Cardiac septum (tissue), 1 donor: ENCODE measurements around the gene PHF19. TPM values are rescaled to one million over a fixed set of nuclear protein-coding genes. Genes with fewer than 3 reads are reported as not detected.
A peak's percentile ranks its signal among the peaks of the same experiment; 100 is the strongest.

Source experiments
- DNase-seq: peaks from one replicate; pipeline ENCODE4 v3.0.0-alpha.2; 2020; ENCODE audit warnings: low spot score
- intact Hi-C: fragments of 100-400 bp; cut with DNase I; formaldehyde crosslinking; loops from one replicate; pipeline ENCODE4 v1.14.0; 2022
- long read RNA-seq: library from polyadenylated mRNA; unstranded; transcript quantifications from one replicate; pipeline ENCODE4 v2.0.0, GENCODE V29; 2021
- total RNA-seq: library from RNA; stranded (reverse); fragmentation: NEBNext Ultra II Directional; extraction: Animal tissue kit (Norgen Biotek cat#: 25700); gene quantifications from one replicate; pipeline ENCODE4 v1.2.1, GENCODE V29; 2021
- donor health status: DM: no; HTN: no; CAD: no.

The PHF19 gene
- 15.3 TPM for total RNA-seq
- long read RNA-seq, full-length matches to known transcripts = 16 of 33 reads
- long read RNA-seq, partial matches to known transcripts = 0 of 33 reads
- long read RNA-seq, other reads (novel, unspliced or antisense) = 17 of 33 reads

GRCh38 chr9:120876842-120877240, at the start of gene PHF19:
Gene PHF19 (minus strand): TSS chr9:120877188. CDS start chr9:120874741, 2,447 bp downstream.
- intact Hi-C loops = loop anchor here (5.0 kb wide), 1 partner anchor 35 kb away; the partner anchor contains the start of gene PSMD5

GRCh38 chr9:120926397-120926928, 49.5 kb upstream of the PHF19 start, which contains the start of gene TRAF1:
Gene TRAF1 (minus strand): TSS chr9:120926796. CDS start chr9:120926075, 721 bp downstream.
- no peak for DNase-seq
- intact Hi-C loops = no loop called here

More at GRCh38 chr9:120876842-120877240, at the start of gene PHF19:
- DNase-seq = no peak

DNA sequence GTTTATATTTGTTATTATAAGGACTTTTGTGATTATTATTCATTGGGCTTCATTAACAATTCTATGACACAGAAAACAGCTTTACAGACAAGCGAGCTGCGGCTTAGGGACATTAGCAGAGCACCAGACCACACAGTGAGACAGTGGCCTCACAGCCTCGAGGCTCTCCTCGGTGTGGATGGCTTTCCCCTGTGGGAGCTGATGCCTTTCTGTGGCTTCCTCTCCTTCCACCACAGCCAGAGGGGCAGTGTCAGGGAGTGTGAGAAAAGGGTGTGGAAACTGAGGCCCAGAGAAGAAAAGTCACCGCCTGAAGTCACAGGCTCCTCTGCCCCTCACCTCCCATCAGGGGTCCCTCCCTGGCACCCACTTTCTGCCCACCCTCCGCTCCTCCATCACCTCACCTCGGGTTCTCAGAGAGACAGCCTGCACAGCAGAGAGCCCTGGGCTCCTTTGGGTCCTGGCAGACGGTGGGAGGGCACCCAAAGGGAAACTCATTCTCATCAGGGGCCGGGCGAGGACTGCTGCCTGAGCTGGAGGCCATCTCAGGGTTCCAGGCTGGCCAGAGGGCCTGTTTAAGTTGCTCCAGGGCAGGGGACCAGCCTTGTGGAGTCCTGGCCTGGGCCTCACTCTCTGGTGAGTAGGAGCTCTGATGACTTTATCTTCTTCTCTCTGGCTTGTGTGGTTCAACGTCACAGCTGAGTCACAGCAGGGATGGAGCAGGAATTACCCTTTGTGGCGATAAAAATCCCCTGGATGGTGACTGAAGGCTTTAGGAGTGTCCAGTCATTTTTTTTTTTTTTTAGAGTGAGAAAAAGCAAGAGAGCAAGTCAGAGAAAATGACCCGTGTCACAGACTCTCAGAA, 48.8 kb upstream of the PHF19 start:
- intact Hi-C loops = no loop called here
- DNase-seq = no peak

DNA sequence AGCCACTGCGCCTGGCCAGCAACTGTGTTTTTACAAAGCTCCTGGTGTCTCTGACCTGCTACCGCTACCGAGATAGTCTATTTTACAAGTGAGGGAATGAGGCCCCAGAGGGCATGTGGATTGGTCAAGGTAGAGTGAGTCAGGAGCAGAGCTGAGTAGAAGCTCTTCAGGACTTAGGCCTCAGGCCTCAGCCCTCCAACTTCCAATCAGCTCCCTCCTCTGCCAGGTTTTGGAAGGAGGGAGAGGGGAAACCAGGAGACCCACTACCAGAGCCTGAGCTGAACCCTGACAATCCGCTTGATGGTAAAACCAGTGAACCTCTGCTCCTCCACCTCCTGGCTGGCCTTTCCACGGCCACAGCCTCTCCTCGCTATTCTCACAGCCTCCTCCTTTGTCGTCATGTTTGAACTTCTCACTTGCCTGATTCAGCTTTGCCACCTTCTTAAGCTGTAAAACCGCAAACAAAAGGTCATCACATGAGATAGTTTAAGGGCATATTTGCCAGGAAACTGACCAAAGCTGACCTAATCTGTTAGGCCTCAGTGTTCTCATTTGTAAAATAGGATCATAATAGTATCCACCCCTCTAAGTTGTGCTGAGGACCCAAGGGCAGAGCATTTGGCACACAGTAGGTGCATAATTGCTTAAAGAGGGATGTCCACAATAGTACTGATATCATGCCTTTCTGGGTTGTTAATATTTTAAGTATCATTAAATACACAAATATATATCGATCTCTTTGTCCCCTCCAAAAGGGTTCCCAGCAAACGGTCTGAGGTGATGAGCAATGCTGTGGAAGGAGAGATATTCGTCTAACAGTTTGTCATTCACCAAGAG, 47.9 kb upstream of the PHF19 start:
- intact Hi-C loops = no loop called here

GRCh38 chr9:120923620-120924328, 46.8 kb upstream of the PHF19 start:
- intact Hi-C loops = no loop called here
- DNase-seq = no peak

More for the DNA sequence above, 47.9 kb upstream of the PHF19 start:
- no peak for DNase-seq

GRCh38 chr9:120922404-120923195, 45.6 kb upstream of the PHF19 start:
- DNase-seq = no peak
- intact Hi-C loops = no loop called here

- intact Hi-C loops = no loop called here
- peak; percentile 43 for DNase-seq
Measured at GRCh38 chr9:120921661-120922181, 44.7 kb upstream of the PHF19 start.

DNA sequence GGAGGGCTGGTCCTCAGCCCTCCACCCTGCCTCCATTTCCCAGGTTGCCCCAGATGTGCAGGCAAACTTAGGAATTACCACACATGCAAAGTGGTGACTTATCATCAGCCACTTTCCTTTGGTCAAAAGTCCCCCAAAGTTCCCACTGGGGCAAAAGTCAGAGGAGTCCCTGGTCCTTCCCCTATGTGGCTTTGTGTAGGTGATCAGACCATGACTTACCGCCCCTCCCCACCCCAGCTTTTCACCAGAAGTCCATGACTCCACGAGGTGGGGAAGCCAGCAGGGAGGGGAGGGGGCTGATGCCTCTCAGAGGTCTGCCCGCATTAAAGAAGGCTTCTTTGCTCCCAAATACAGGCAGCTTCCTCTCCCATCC, 43.8 kb upstream of the PHF19 start:
- DNase-seq = no peak
- intact Hi-C loops = no loop called here

DNA sequence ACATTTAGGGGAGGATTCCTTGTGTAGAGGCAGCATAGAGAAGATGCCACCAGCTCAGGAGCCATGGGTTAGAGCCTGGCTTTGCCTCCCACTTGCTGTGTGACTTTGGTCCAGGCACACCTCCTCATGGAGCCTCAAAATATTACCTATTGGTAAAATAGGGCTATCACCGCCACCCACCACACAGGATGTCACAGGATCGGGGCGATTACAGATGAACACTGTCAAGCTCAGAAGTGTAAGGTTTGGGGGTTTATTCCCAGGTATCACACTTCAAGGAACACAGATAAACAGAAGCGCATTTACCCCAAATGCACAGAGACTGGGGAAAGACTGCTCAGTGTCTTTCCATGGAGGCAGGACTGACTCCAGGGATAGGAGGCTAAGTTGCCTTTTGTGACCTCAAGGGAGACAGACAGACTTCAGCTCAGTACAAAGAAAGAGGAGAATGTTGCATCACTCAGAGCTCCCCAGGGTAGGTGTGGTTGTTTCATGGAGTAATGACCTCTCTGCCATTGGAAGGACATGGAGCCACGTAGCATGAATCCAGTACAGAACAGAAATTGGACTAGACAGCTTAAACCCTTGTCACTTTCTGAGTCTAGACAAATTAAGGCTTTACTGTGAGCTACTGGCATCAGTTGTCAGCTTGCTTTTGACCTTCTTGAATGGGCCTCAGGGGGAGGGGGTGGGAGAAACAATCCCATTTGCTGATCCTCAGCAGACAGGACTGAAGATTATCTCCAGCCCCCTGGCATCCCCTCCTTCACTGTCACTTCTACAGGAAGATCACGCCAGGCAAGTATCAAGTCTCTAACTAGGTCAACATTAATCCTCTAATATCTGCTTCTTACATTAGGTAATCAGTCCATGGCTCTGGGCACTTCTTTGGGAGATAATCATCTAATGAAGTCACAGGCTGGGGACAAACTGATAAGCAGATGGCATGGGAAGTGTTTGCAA, 43.1 kb upstream of the PHF19 start:
- intact Hi-C loops = no loop called here
- no peak for DNase-seq

- DNase-seq = no peak
- intact Hi-C loops = no loop called here
Measured at GRCh38 chr9:120918931-120919842, 42.2 kb upstream of the PHF19 start.

DNA sequence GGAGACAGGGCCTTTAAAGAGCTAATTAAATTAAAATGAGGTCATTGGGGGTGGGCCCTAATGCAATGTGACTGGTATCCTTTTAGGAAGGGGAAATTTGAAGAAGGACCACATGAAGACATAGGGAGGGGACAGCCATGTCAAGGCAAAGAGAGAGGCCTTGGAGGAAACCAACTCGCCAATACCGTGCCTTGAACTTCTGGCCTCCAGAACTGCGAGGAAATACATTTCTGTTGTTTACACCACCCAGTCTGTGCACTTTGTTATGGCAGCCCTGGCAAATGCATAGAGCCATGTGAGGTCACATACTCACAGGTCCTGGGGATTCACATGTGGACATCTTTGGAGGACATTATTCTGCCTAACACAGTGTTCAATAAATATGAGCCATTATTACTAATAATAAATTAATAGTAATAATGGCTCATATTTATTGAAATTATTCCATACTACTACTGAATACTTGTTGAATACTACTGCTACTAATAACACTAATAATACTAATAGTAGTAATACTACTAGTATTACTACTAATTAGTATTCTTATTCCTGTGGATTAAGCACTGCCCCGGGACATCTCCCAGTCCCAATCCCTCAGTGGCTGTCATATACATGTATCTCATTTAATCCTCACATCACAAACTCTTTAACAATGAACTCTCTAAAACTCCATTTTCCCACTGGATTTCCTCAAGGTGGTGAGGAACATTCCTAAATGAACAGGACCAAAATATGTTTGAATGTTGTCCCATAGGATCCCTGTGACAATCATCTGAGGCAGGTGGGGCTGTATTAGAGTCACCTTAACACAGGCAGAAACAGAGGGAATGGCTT, 41.2 kb upstream of the PHF19 start:
- intact Hi-C loops = no loop called here
- DNase-seq = no peak

DNA sequence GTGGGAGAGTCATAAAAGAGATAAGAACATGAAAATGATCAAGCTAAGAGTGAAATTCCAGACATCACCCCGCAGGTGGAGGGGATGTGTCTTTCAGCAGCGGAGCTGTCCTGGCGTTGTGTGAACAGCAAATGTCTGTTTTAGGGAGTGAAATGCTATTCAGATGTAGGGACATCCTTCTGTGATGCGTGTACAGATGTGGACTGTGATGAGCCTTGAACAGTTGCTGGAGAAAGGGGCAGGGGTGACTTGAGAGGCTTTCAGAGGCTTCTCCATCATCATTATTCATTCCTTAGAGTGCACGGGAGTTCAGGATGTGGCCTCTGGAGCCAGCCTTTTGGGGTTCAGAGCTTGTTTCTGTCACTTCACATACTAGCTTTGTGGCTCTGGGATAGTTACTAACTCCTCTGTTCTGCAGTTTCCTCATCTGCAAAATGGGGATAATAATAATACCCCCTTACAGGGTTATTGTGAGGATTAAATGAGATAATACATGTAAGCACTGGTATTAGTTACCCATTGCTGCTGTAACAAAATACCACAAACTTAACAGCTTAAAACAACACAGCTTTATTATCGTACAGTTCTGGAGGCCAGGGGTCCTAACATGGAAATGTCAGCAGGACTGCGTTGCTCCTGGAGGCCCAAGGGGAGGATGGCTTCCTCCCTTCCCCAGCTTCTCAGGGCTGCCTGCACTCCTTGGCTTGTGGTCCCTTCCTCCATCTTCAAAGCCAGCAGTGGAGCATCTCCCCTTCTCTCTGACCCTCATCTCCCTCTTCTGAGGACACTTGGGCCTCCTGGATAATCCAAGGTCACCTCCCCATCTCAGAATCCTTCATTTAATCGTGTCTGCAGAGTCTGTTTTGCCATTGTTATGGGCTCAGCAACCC, 40.2 kb upstream of the PHF19 start:
- no peak for DNase-seq

DNA sequence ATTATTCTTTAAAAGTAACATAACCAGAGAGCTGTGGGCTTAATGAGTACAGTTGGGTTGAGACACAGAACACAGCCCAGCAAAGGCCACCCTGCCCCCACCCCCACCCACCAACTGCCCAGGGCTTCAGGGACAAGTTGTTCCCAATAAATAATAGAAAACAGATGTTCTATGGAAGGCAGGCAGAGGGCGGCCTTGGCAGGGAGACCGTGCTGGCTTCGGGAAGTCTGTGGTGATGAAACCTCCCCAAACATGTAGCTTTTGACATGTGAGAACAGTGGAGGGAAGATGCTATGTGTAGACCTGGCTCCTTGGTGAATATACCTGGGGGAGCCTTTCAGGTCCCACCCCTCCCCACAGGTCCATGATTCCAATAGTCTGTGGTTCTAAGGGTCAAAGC, 39.6 kb upstream of the PHF19 start:
- intact Hi-C loops = no loop called here
- DNase-seq = no peak

More for the DNA sequence above, 40.2 kb upstream of the PHF19 start:
- intact Hi-C loops = no loop called here

GRCh38 chr9:120915854-120916470, 39.0 kb upstream of the PHF19 start:
- intact Hi-C loops = no loop called here
- DNase-seq = no peak
